ENCODE data around the gene PCYOX1L. TPM values are rescaled to one million over a fixed set of nuclear protein-coding genes. Genes with fewer than 3 reads are reported as not detected.

PCYOX1L gene
- total RNA-seq, 3 donors from 2014 or later: 3.2 to 6.6 (median 5.2) TPM

GRCh38 chr5:149381986-149382338 lies 24.1 kb downstream of the PCYOX1L start:
- H3K4me3 ChIP-seq: peak overlapping the region in 1 of 3 donors; percentile 7
- TF ChIP-seq POLR2A (IDR thresholded peaks at IDR 0.05): no peak
- peak; percentile 47 to 60 (median 49) for TF ChIP-seq POLR2AphosphoS5 (IDR thresholded peaks at IDR 0.05)
- TF ChIP-seq, protein P1, sequence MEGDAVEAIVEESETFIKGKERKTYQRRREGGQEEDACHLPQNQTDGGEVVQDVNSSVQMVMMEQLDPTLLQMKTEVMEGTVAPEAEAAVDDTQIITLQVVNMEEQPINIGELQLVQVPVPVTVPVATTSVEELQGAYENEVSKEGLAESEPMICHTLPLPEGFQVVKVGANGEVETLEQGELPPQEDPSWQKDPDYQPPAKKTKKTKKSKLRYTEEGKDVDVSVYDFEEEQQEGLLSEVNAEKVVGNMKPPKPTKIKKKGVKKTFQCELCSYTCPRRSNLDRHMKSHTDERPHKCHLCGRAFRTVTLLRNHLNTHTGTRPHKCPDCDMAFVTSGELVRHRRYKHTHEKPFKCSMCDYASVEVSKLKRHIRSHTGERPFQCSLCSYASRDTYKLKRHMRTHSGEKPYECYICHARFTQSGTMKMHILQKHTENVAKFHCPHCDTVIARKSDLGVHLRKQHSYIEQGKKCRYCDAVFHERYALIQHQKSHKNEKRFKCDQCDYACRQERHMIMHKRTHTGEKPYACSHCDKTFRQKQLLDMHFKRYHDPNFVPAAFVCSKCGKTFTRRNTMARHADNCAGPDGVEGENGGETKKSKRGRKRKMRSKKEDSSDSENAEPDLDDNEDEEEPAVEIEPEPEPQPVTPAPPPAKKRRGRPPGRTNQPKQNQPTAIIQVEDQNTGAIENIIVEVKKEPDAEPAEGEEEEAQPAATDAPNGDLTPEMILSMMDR (IDR thresholded peaks at IDR 0.05): peak; percentile 86 to 91 (median 90)
- no peaks in the 10 kb centered on the region for H3K27me3 ChIP-seq
- peaks cover 0 to 8% of the 10 kb centered on the region in 2 donors for H3K4me1 ChIP-seq
- peak; percentile 70 to 83 for DNase-seq (ENCODE audit: low spot score in 2 of 2)
- H3K9me3 ChIP-seq: no peaks in the 10 kb centered on the region
- intact Hi-C loops (cut with DNase I; ENCODE audit: low total_unique reads): loop anchor here (5.0 kb wide), 1 partner anchor 170 kb away; the partner anchor contains the start of gene CSNK1A1
- H3K36me3 ChIP-seq: no peaks in the 10 kb centered on the region
- H3K27ac ChIP-seq: peak overlapping the region; percentile 62 to 91

- no peak overlapping the region for H3K4me3 ChIP-seq
- intact Hi-C loops (cut with DNase I; ENCODE audit: low total_unique reads): loop anchor here (5.0 kb wide), 1 partner anchor 170 kb away; the partner anchor contains the start of gene CSNK1A1
- TF ChIP-seq POLR2A (IDR thresholded peaks at IDR 0.05): no peak
- no peak for TF ChIP-seq POLR2AphosphoS5 (IDR thresholded peaks at IDR 0.05)
- TF ChIP-seq, protein P1 (IDR thresholded peaks at IDR 0.05): no peak
- H3K27me3 ChIP-seq: no peaks in the 10 kb centered on the region
- no peaks in the 10 kb centered on the region for H3K9me3 ChIP-seq
- H3K36me3 ChIP-seq: no peaks in the 10 kb centered on the region
- no peak for DNase-seq (ENCODE audit: low spot score in 2 of 2)
- H3K27ac ChIP-seq: peak overlapping the region; percentile 62 to 91
- peaks cover 0 to 8% of the 10 kb centered on the region in 2 donors for H3K4me1 ChIP-seq
Observed at GRCh38 chr5:149382517-149383220, 24.8 kb downstream of the PCYOX1L start.

GRCh38 chr5:149383399-149383798 lies 25.6 kb downstream of the PCYOX1L start:
- Histone ChIP-seq H3K36me3 (no peaks in the 10 kb centered on the region), H3K4me3 (no peak overlapping the region), H3K9me3 (no peaks in the 10 kb centered on the region), H3K4me1 (peaks cover 0 to 8% of the 10 kb centered on the region in 2 donors), H3K27ac (peak overlapping the region; percentile 6 to 91), H3K27me3 (no peaks in the 10 kb centered on the region)
- no peak for DNase-seq (ENCODE audit: low spot score in 2 of 2)
- TF ChIP-seq, protein P1 (IDR thresholded peaks at IDR 0.05): no peak
- TF ChIP-seq POLR2A (IDR thresholded peaks at IDR 0.05) (no peak), POLR2AphosphoS5 (IDR thresholded peaks at IDR 0.05) (no peak)
- intact Hi-C loops (cut with DNase I; ENCODE audit: low total_unique reads): loop anchor here (5.0 kb wide), 1 partner anchor 169 kb away; the partner anchor contains the start of gene CSNK1A1

- H3K4me1 ChIP-seq: peaks cover 0 to 8% of the 10 kb centered on the region in 2 donors
- TF ChIP-seq, protein P1 (IDR thresholded peaks at IDR 0.05): no peak
- TF ChIP-seq POLR2A (IDR thresholded peaks at IDR 0.05) (no peak), POLR2AphosphoS5 (IDR thresholded peaks at IDR 0.05) (no peak)
- H3K27me3 ChIP-seq: no peaks in the 10 kb centered on the region
- H3K27ac ChIP-seq: peak overlapping the region; percentile 69 to 78
- H3K9me3 ChIP-seq: no peaks in the 10 kb centered on the region
- DNase-seq (ENCODE audit: low spot score in 2 of 2): no peak
- no peaks in the 10 kb centered on the region for H3K36me3 ChIP-seq
- no peak overlapping the region for H3K4me3 ChIP-seq
- intact Hi-C loops (cut with DNase I; ENCODE audit: low total_unique reads): no loop called here
Observed at GRCh38 chr5:149386166-149386565, 28.3 kb downstream of the PCYOX1L start.

- H3K4me3 ChIP-seq: peak overlapping the region in 1 of 3 donors; percentile 7
- H3K27me3 ChIP-seq: no peaks in the 10 kb centered on the region
- H3K4me1 ChIP-seq: peaks cover 0 to 1% of the 10 kb centered on the region in 2 donors
- H3K36me3 ChIP-seq: no peaks in the 10 kb centered on the region
- intact Hi-C loops (cut with DNase I; ENCODE audit: low total_unique reads): no loop called here
- H3K27ac ChIP-seq: peak overlapping the region; percentile 69 to 78
- no peak for TF ChIP-seq POLR2AphosphoS5 (IDR thresholded peaks at IDR 0.05)
- TF ChIP-seq, protein P1 (IDR thresholded peaks at IDR 0.05): no peak
- no peak for TF ChIP-seq POLR2A (IDR thresholded peaks at IDR 0.05)
- no peak for DNase-seq (ENCODE audit: low spot score in 2 of 2)
- H3K9me3 ChIP-seq: no peaks in the 10 kb centered on the region
Observed at GRCh38 chr5:149387081-149387631, 29.3 kb downstream of the PCYOX1L start.

Data from breast epithelium (tissue), 4 donors.